Keratinocyte (primary cell): Measurements from ENCODE around the gene RAP2A.

ENCODE experiments used
- EZH2 ChIP-seq: IDR thresholded peaks from one replicate; pipeline ENCODE4 v1.6.1; 2012; ENCODE audit warnings: inconsistent platforms, mild to moderate bottlenecking, low read length, moderate library complexity
- TF ChIP-seq, protein P1 (sequence below), 3 experiments: IDR thresholded peaks in 1 of 3; conservative IDR thresholded peaks in 1 of 3; optimal IDR thresholded peaks in 1 of 3; 2 replicates in 2 of 3; 3 replicates in 1 of 3; pipeline versions ENCODE3 to v1.5.1; 2011; ENCODE audit warnings: low read length in 3 of 3, mild to moderate bottlenecking in 3 of 3, moderate library complexity in 2 of 3, control low read depth in 1 of 3, inconsistent platforms in 1 of 3; ENCODE audit not compliant: insufficient read depth in 2 of 3; ENCODE audit errors: extremely low read depth in 1 of 3

DNA sequence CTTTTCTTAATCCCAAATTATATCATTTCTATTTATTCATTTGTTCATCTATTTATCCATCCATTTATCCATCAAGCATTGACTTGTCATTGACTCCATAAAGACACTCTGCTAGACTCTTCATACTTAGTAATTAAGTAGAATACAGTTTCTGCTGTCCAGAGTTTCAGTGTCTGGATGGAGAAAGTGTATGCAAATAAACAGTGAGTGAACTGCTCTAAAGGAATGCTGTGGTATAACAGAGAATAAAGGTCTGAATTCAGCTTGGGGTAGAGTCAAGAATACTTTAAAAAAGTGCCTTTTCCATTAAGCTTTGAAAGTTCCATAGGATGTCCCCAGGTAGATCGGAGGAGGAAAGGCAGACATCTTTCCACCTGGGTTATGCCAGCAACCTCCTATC, 51.4 kb downstream of the RAP2A start:
- TF ChIP-seq, protein P1, sequence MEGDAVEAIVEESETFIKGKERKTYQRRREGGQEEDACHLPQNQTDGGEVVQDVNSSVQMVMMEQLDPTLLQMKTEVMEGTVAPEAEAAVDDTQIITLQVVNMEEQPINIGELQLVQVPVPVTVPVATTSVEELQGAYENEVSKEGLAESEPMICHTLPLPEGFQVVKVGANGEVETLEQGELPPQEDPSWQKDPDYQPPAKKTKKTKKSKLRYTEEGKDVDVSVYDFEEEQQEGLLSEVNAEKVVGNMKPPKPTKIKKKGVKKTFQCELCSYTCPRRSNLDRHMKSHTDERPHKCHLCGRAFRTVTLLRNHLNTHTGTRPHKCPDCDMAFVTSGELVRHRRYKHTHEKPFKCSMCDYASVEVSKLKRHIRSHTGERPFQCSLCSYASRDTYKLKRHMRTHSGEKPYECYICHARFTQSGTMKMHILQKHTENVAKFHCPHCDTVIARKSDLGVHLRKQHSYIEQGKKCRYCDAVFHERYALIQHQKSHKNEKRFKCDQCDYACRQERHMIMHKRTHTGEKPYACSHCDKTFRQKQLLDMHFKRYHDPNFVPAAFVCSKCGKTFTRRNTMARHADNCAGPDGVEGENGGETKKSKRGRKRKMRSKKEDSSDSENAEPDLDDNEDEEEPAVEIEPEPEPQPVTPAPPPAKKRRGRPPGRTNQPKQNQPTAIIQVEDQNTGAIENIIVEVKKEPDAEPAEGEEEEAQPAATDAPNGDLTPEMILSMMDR (optimal IDR thresholded peaks at IDR 0.05 in 1 of 3, IDR thresholded peaks at IDR 0.05 in 1 of 3, conservative IDR thresholded peaks at IDR 0.05 in 1 of 3; ENCODE audit: extremely low read depth in 1 of 3, insufficient read depth in 2 of 3, low read length in 3 of 3), result no peak
- no peak for TF ChIP-seq EZH2
